Suprapubic skin (tissue), 3 donors: ENCODE data around the gene SCAF1.

Experiments
- CTCF ChIP-seq, 2 donors: fragments of 200-600 bp in 1 of 2; fragments of 450-650 bp in 1 of 2; sonication (generic) in 1 of 2; IDR thresholded peaks; one replicate each; pipeline ENCODE4 v1.5.1; 2016 to 2019; ENCODE audit warnings: antibody characterized with exemption in 2 of 2, mild to moderate bottlenecking in 1 of 2, moderate library complexity in 1 of 2
- POLR2A ChIP-seq, 2 donors: fragments of 450-650 bp; IDR thresholded peaks; one replicate each; pipeline ENCODE4 v1.6.1; 2017; ENCODE audit warnings: antibody characterized with exemption in 2 of 2, mild to moderate bottlenecking in 2 of 2, moderate library complexity in 2 of 2

- TF ChIP-seq CTCF (IDR thresholded peaks at IDR 0.05) = no peak
- TF ChIP-seq POLR2A (IDR thresholded peaks at IDR 0.05) = no peak
Measured at GRCh38 chr19:49667473-49667872, 25.5 kb downstream of the SCAF1 start.
